WTC11 (cell line): Measurements from ENCODE around the gene ACADVL. TPM values are rescaled to one million over a fixed set of nuclear protein-coding genes. Genes with fewer than 3 reads are reported as not detected.

Source experiments
- ATAC-seq: fragments of 200-7000 bp; cut with Tn5 transposase; 2 replicates; pipeline ENCODE4 v1.10.0; 2021; ENCODE audit warnings: mild to moderate bottlenecking, moderate library complexity
- CTCF ChIA-PET: fragments of 300-600 bp; sonication (Branson Sonifier 250); formaldehyde crosslinking; loops from one replicate; lab custom pipeline; 2021; ENCODE audit warnings: antibody characterized with exemption; lab: Charles Lee
- POLR2A ChIA-PET: fragments of 350-600 bp; sonication (Branson Sonifier 250); formaldehyde crosslinking; loops from one replicate; lab custom pipeline; 2021; ENCODE audit warnings: antibody characterized with exemption; lab: Charles Lee
- DNase-seq: peaks from one replicate; pipeline ENCODE4 v3.0.0; 2021; ENCODE audit warnings: low spot score
- H3K27ac Mint-ChIP-seq: 2 replicates; pipeline ENCODE4 v1.8.0; 2021; ENCODE audit warnings: mixed read lengths
- H3K27me3 Mint-ChIP-seq: 2 replicates; pipeline ENCODE4 v1.8.0; 2021; ENCODE audit warnings: low read depth, mild to moderate bottlenecking, moderate library complexity, mixed read lengths
- H3K36me3 Mint-ChIP-seq: 2 replicates; pipeline ENCODE4 v1.8.0; 2021; ENCODE audit warnings: mixed read lengths
- H3K4me1 Mint-ChIP-seq: 2 replicates; pipeline ENCODE4 v1.8.0; 2022; ENCODE audit warnings: mixed read lengths
- H3K4me3 Mint-ChIP-seq: 2 replicates; pipeline ENCODE4 v1.8.0; 2021; ENCODE audit warnings: mild to moderate bottlenecking, moderate library complexity, mixed read lengths
- H3K9me3 Mint-ChIP-seq: 2 replicates; pipeline ENCODE4 v1.8.0; 2021; ENCODE audit warnings: mixed read lengths
- ARID4B ChIP-seq: sonication (generic); formaldehyde crosslinking; IDR thresholded peaks from 2 replicates; pipeline ENCODE4 v1.8.0; 2023; ENCODE audit warnings: missing genetic modification reagents, mild to moderate bottlenecking, borderline replicate concordance
- ATF3 ChIP-seq: sonication (generic); formaldehyde crosslinking; conservative IDR thresholded peaks from 2 replicates; pipeline ENCODE4 v1.8.1; 2022; ENCODE audit warnings: mild to moderate bottlenecking, missing genetic modification reagents
- CBFB ChIP-seq: sonication (generic); formaldehyde crosslinking; IDR thresholded peaks from 2 replicates; pipeline ENCODE4 v1.8.1; 2022; ENCODE audit warnings: mild to moderate bottlenecking, low read depth, missing genetic modification reagents
- CDX4 ChIP-seq: fragments of 250-450 bp; sonication (Bioruptor Pico); IDR thresholded peaks from 2 replicates; pipeline ENCODE4 v1.9.0; 2021; ENCODE audit warnings: moderate library complexity, mild to moderate bottlenecking, inconsistent platforms, borderline replicate concordance
- CREM ChIP-seq: sonication (generic); formaldehyde crosslinking; IDR thresholded peaks from 2 replicates; pipeline ENCODE4 v1.8.1; 2022; ENCODE audit warnings: mild to moderate bottlenecking, missing genetic modification reagents, moderate library complexity
- GABPB1 ChIP-seq: sonication (generic); formaldehyde crosslinking; IDR thresholded peaks from 2 replicates; pipeline ENCODE4 v1.8.1; 2023; ENCODE audit warnings: mild to moderate bottlenecking, missing genetic modification reagents
- NFE2L1 ChIP-seq: sonication (generic); formaldehyde crosslinking; IDR thresholded peaks from 2 replicates; pipeline ENCODE4 v1.8.1; 2023; ENCODE audit warnings: missing genetic modification reagents
- PRRX2 ChIP-seq: fragments of 250-450 bp; sonication (Bioruptor Pico); IDR thresholded peaks from 2 replicates; pipeline ENCODE4 v1.8.0; 2021; ENCODE audit warnings: mild to moderate bottlenecking
- SMAD3 ChIP-seq: sonication (generic); formaldehyde crosslinking; IDR thresholded peaks from 2 replicates; pipeline ENCODE4 v1.8.0; 2022; ENCODE audit warnings: missing genetic modification reagents, mild to moderate bottlenecking, borderline replicate concordance
- SP1 ChIP-seq: sonication (generic); formaldehyde crosslinking; conservative IDR thresholded peaks from 2 replicates; pipeline ENCODE4 v1.8.1; 2022; ENCODE audit warnings: missing genetic modification reagents
- TEAD4 ChIP-seq: sonication (generic); formaldehyde crosslinking; IDR thresholded peaks from 2 replicates; pipeline ENCODE4 v1.8.0; 2022; ENCODE audit warnings: mild to moderate bottlenecking, missing genetic modification reagents
- ZBTB21 ChIP-seq: sonication (generic); formaldehyde crosslinking; IDR thresholded peaks from 2 replicates; pipeline ENCODE4 v1.8.1; 2023; ENCODE audit warnings: mild to moderate bottlenecking, missing genetic modification reagents, borderline replicate concordance
- ZBTB43 ChIP-seq: sonication (generic); formaldehyde crosslinking; IDR thresholded peaks from 2 replicates; pipeline ENCODE4 v1.8.1; 2023; ENCODE audit warnings: mild to moderate bottlenecking, missing genetic modification reagents
- ZNF263 ChIP-seq: sonication (generic); formaldehyde crosslinking; IDR thresholded peaks from 2 replicates; pipeline ENCODE4 v1.8.1; 2022; ENCODE audit warnings: low read depth, mild to moderate bottlenecking, moderate library complexity, missing genetic modification reagents
- ZNF532 ChIP-seq: fragments of 250-450 bp; sonication (Bioruptor Pico); IDR thresholded peaks from 2 replicates; pipeline ENCODE4 v1.9.0; 2021; ENCODE audit warnings: mild to moderate bottlenecking, borderline replicate concordance
- ZSCAN18 ChIP-seq: fragments of 250-450 bp; sonication (Bioruptor Pico); IDR thresholded peaks from 2 replicates; pipeline ENCODE4 v2.1.2; 2022; ENCODE audit warnings: mild to moderate bottlenecking, moderate library complexity
- total RNA-seq: library from RNA; stranded (reverse); gene quantifications from 3 replicates; pipeline ENCODE4 v1.2.3, GENCODE V29; 2021

Gene ACADVL
- total RNA-seq, 1 experiment from 2014 or later = 236 TPM

GRCh38 chr17:7177954-7178477, 41.7 kb upstream of the ACADVL start:
- peak; percentile 54 for DNase-seq
- ChIA-PET CTCF (interaction anchor here (0.6 to 4.5 kb wide), 36 partner anchors 9 to 263 kb away, joined by 3 to 75 read pairs (median 6); partner anchors contain the start of genes ACADVL, ASGR2, DLG4 and PHF23), POLR2A (interaction anchor here (0.6 to 1.9 kb wide), 5 partner anchors 42 to 176 kb away, joined by 3 to 8 read pairs (median 3); partner anchors contain the start of genes ACADVL and SLC16A13)
- H3K4me3 Mint-ChIP-seq = no peak overlapping the region
- H3K36me3 Mint-ChIP-seq = no peaks in the 10 kb centered on the region
- H3K27ac Mint-ChIP-seq = peak overlapping the region; percentile 80
- peaks cover 10% of the 10 kb centered on the region for H3K27me3 Mint-ChIP-seq
- H3K9me3 Mint-ChIP-seq = no peaks in the 10 kb centered on the region
- peaks cover 12% of the 10 kb centered on the region for H3K4me1 Mint-ChIP-seq
- TF ChIP-seq GABPB1 (CRISPR knock-in tag) = 0 out of 2 replicates have a peak, but pooled peaks have one; percentile 17
- no peak for TF ChIP-seq NFE2L1
- no peak for TF ChIP-seq ARID4B (CRISPR knock-in tag)
- 0 out of 2 replicates have a peak, but pooled peaks have one; percentile 27 for TF ChIP-seq CBFB
- peak; percentile 42 for TF ChIP-seq SP1 (CRISPR knock-in tag)
- TF ChIP-seq ZBTB43 (CRISPR knock-in tag) = 0 out of 2 replicates have a peak, but pooled peaks have one; percentile 57
- TF ChIP-seq ZNF263 = no peak
- peak; percentile 97 for TF ChIP-seq ZBTB21 (CRISPR knock-in tag)
- TF ChIP-seq, all 79 proteins: peak for 5
- peak; percentile 3 for ATAC-seq

- DNase-seq (no peak), ATAC-seq (no peak)
- Mint-ChIP-seq H3K27ac (no peak overlapping the region), H3K4me1 (peaks cover 12% of the 10 kb centered on the region), H3K36me3 (no peaks in the 10 kb centered on the region), H3K4me3 (no peak overlapping the region), H3K27me3 (peaks cover 10% of the 10 kb centered on the region), H3K9me3 (no peaks in the 10 kb centered on the region)
- ChIA-PET CTCF (interaction anchor here (1.2 to 4.5 kb wide), 8 partner anchors 35 to 137 kb away, joined by 3 to 75 read pairs (median 16); partner anchors contain the start of gene SLC16A11), POLR2A (interaction anchor here (0.6 kb wide), 1 partner anchor 175 kb away, joined by 3 read pairs; no protein-coding TSS in a partner anchor)
- TF ChIP-seq ZNF532 (no peak), TEAD4 (no peak), ATF3 (no peak), SMAD3 (CRISPR knock-in tag) (no peak), PRRX2 (CRISPR knock-in tag) (no peak), CDX4 (CRISPR knock-in tag) (no peak), SP1 (CRISPR knock-in tag) (no peak), ZSCAN18 (CRISPR knock-in tag) (no peak), ZNF263 (no peak), CREM (CRISPR knock-in tag) (no peak)
Measured at GRCh38 chr17:7178973-7179316, 40.8 kb upstream of the ACADVL start.
